ENCODE measurements around the gene NOL7. TPM values are rescaled to one million over a fixed set of nuclear protein-coding genes. Genes with fewer than 3 reads are reported as not detected.

The NOL7 gene
- total and polyA plus RNA-seq, 9 of the 15 experiments (the other 6 are each of a cell fraction or from before 2014, with no cell fraction given), result 19.4 to 235 (median 157) TPM

GRCh38 chr6:13574149-13574570 lies 41.0 kb upstream of the NOL7 start (continued):
- TF ChIP-seq ARID4B (CRISPR knock-in tag; IDR thresholded peaks at IDR 0.05) (no peak; the same call in 1 of the 2 replicates), EWSR1 (IDR thresholded peaks at IDR 0.05; ENCODE audit: borderline replicate concordance, low read depth, partially characterized antibody) (no peak), FOS (IDR thresholded peaks at IDR 0.05; ENCODE audit: extremely low read depth, insufficient read length) (no peak), ZKSCAN3 (CRISPR knock-in tag; IDR thresholded peaks at IDR 0.05) (no peak), PCBP2 (IDR thresholded peaks at IDR 0.05; ENCODE audit: low read depth, low read length, poor library complexity, severe bottlenecking) (no peak), SMAD3 (CRISPR knock-in tag; conservative IDR thresholded peaks at IDR 0.05) (no peak), BCOR (IDR thresholded peaks at IDR 0.05) (no peak), HNRNPK (IDR thresholded peaks at IDR 0.05; ENCODE audit: low read depth, low read length, poor library complexity, severe bottlenecking) (peak; percentile 81), ZNF551 (CRISPR knock-in tag; IDR thresholded peaks at IDR 0.05) (no peak), NR3C1 (CRISPR knock-in tag; IDR thresholded peaks at IDR 0.05) (no peak), ZNF174 (CRISPR knock-in tag; IDR thresholded peaks at IDR 0.05) (no peak), PHB2 (IDR thresholded peaks at IDR 0.05; ENCODE audit: low read depth) (no peak), ZNF217 (CRISPR knock-in tag; IDR thresholded peaks at IDR 0.05) (no peak), ZNF140 (CRISPR knock-in tag; IDR thresholded peaks at IDR 0.05) (no peak), L3MBTL2 (IDR thresholded peaks at IDR 0.05) (no peak; the same call in 1 of the 2 replicates), ZNF764 (CRISPR knock-in tag; IDR thresholded peaks at IDR 0.05; ENCODE audit: low read depth) (no peak), CHD4 (IDR thresholded peaks at IDR 0.05; ENCODE audit: insufficient read depth, insufficient replicate concordance, low read depth, low read length, poor library complexity, severe bottlenecking) (no peak), NFYB (IDR thresholded peaks at IDR 0.05; ENCODE audit: extremely low read depth, insufficient read length) (no peak), SAFB2 (IDR thresholded peaks at IDR 0.05; ENCODE audit: borderline replicate concordance, low read depth, low read length, severe bottlenecking) (no peak)
- TF ChIP-seq, protein P1, sequence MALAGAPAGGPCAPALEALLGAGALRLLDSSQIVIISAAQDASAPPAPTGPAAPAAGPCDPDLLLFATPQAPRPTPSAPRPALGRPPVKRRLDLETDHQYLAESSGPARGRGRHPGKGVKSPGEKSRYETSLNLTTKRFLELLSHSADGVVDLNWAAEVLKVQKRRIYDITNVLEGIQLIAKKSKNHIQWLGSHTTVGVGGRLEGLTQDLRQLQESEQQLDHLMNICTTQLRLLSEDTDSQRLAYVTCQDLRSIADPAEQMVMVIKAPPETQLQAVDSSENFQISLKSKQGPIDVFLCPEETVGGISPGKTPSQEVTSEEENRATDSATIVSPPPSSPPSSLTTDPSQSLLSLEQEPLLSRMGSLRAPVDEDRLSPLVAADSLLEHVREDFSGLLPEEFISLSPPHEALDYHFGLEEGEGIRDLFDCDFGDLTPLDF (CRISPR knock-in tag; IDR thresholded peaks at IDR 0.05), result no peak
- TF ChIP-seq, protein P2, sequence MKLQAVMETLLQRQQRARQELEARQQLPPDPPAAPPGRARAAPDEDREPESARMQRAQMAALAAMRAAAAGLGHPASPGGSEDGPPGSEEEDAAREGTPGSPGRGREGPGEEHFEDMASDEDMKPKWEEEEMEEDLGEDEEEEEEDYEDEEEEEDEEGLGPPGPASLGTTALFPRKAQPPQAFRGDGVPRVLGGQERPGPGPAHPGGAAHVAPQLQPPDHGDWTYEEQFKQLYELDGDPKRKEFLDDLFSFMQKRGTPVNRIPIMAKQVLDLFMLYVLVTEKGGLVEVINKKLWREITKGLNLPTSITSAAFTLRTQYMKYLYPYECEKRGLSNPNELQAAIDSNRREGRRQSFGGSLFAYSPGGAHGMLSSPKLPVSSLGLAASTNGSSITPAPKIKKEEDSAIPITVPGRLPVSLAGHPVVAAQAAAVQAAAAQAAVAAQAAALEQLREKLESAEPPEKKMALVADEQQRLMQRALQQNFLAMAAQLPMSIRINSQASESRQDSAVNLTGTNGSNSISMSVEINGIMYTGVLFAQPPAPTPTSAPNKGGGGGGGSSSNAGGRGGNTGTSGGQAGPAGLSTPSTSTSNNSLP (IDR thresholded peaks at IDR 0.05; ENCODE audit: borderline replicate concordance, low read depth, low read length), result 0 out of 2 replicates have a peak, but pooled peaks have one; percentile 22
